Measurements from ENCODE around the gene DUSP7.

- no peak for TF ChIP-seq POLR2AphosphoS5 (IDR thresholded peaks at IDR 0.05; ENCODE audit: low read depth, low read length)
- TF ChIP-seq REST (IDR thresholded peaks at IDR 0.05; ENCODE audit: insufficient read depth in 1 of 2, low read depth in 2 of 2, low read length in 2 of 2) = no peak
- TF ChIP-seq SIN3A (IDR thresholded peaks at IDR 0.05; ENCODE audit: borderline replicate concordance, insufficient read depth, low read length) = no peak
- no peak for TF ChIP-seq TAF1 (IDR thresholded peaks at IDR 0.05; ENCODE audit: borderline replicate concordance, insufficient read depth, low read length)
Observed at GRCh38 chr3:52059781-52060180, 3.4 kb upstream of the DUSP7 start.
